SU-DHL-6 (cell line): ENCODE results near the gene LAMC3.

Source experiments
- EZH2phosphoT487 ChIP-seq: fragments of 200-600 bp; sonication (generic), shearing (Covaris generic); conservative IDR thresholded peaks from 2 replicates; pipeline ENCODE4 v1.6.1; 2018; ENCODE audit warnings: mild to moderate bottlenecking, antibody characterized with exemption, low read length, moderate library complexity, mixed read lengths
- TF ChIP-seq, protein P1 (sequence below): fragments of 200-600 bp; sonication (generic); IDR thresholded peaks from one replicate; pipeline ENCODE4 v1.5.1; 2017; ENCODE audit warnings: antibody characterized with exemption, mild to moderate bottlenecking, low read length, moderate library complexity; ENCODE audit not compliant: insufficient read depth, poor library complexity, severe bottlenecking

DNA sequence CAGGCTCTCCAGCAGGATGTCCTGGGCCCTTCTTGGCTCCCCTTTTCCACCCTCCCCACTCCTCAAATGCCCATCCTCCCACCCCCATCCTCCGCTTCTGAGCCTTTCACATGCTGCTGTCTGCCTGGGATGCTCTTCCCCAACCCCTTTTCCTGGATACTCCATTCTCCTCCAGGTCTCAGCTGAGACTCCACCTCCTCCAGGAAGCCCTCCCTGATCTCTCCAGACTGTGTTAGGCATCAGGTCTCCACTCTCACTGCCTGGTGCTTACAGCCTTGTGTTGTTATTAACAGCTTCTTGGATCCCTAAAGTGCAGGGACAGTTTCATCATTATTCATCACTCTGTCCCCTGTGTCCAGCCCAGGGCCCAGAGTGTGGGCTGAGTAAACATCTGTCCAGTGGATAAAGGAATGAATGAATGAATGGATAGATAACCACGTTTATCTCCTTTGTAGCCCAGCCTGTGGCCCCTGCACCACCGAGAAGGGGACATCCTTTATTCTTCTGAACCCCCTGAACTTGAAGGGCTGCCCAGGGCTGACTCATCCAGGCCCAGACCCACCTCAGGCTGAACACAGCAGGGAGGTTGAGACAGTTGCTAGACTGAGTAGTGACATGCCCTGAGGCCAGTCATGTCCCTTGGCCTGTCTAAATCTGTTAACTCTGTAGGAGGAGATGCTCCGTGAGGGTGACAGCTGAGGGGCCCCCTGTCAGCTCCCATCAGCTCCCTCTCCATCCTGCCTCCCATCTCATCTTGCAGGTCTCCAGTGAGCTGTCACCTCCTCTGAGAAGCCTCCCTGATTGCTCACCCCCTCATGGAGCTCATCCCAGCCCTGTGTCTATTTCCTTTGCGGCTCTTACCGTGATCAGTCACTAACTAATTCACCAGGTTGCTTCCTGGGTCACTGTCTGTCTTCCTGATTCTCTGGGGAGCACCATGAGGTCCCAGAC lies 14.6 kb upstream of the LAMC3 start:
- TF ChIP-seq, protein P1, sequence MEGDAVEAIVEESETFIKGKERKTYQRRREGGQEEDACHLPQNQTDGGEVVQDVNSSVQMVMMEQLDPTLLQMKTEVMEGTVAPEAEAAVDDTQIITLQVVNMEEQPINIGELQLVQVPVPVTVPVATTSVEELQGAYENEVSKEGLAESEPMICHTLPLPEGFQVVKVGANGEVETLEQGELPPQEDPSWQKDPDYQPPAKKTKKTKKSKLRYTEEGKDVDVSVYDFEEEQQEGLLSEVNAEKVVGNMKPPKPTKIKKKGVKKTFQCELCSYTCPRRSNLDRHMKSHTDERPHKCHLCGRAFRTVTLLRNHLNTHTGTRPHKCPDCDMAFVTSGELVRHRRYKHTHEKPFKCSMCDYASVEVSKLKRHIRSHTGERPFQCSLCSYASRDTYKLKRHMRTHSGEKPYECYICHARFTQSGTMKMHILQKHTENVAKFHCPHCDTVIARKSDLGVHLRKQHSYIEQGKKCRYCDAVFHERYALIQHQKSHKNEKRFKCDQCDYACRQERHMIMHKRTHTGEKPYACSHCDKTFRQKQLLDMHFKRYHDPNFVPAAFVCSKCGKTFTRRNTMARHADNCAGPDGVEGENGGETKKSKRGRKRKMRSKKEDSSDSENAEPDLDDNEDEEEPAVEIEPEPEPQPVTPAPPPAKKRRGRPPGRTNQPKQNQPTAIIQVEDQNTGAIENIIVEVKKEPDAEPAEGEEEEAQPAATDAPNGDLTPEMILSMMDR = no peak
- no peak for TF ChIP-seq EZH2phosphoT487
